GM20000 (cell line): ENCODE results near the gene SF3A2.

Source experiments
- DNase-seq: peaks from one replicate; pipeline ENCODE4 v3.0.0; 2012; ENCODE audit warnings: low spot score
- TF ChIP-seq, protein P1 (sequence below): IDR thresholded peaks from 2 replicates; pipeline ENCODE4 v1.5.1; 2012; ENCODE audit warnings: mild to moderate bottlenecking, control low read depth; ENCODE audit errors: extremely low read depth, missing control alignments

SF3A2 gene

DNA sequence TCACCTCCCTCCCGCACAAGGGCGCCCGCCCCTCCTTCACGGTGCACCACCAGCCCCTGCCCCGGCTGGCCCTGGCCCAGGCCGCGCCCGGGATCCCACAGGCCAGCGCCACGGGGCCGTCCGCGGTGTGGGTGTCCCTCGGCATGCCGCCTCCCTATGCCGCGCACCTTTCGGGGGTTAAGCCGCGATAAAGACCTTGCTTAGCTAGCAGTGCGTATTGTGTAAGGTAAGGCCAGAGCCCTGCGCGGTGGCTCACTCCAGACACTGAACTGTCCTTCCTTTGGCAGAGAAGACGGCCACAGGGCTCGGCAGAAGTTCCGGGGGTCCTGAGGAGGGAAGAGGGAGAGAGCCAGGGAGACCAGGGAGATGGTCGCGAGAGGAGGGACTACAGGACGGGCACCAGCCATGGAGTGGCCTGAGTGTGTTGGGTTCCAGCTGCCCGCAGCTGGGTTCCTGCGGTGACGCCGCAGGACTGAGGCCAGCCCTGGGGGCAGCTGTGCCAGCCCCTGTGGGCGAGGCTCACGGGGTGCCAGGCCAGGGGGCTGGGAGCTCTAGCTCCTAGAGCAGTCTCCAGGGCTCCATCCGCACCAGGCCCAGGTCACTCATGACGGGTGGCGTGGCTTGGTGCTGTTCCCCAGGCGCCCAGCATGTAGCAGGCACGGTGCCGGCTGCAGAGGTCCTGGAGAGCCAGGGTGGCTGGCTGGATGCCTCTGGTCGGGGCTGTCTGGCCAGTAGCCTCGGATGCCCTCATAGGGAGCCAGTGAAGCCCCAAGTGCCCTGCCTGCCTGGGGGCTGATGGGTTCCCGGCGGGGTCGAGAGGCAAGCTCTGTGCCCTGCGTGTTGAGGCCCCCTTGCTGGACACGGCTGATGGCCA lies 8.2 kb upstream of the SF3A2 start:
- DNase-seq = no peak
- TF ChIP-seq, protein P1, sequence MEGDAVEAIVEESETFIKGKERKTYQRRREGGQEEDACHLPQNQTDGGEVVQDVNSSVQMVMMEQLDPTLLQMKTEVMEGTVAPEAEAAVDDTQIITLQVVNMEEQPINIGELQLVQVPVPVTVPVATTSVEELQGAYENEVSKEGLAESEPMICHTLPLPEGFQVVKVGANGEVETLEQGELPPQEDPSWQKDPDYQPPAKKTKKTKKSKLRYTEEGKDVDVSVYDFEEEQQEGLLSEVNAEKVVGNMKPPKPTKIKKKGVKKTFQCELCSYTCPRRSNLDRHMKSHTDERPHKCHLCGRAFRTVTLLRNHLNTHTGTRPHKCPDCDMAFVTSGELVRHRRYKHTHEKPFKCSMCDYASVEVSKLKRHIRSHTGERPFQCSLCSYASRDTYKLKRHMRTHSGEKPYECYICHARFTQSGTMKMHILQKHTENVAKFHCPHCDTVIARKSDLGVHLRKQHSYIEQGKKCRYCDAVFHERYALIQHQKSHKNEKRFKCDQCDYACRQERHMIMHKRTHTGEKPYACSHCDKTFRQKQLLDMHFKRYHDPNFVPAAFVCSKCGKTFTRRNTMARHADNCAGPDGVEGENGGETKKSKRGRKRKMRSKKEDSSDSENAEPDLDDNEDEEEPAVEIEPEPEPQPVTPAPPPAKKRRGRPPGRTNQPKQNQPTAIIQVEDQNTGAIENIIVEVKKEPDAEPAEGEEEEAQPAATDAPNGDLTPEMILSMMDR = no peak

DNA sequence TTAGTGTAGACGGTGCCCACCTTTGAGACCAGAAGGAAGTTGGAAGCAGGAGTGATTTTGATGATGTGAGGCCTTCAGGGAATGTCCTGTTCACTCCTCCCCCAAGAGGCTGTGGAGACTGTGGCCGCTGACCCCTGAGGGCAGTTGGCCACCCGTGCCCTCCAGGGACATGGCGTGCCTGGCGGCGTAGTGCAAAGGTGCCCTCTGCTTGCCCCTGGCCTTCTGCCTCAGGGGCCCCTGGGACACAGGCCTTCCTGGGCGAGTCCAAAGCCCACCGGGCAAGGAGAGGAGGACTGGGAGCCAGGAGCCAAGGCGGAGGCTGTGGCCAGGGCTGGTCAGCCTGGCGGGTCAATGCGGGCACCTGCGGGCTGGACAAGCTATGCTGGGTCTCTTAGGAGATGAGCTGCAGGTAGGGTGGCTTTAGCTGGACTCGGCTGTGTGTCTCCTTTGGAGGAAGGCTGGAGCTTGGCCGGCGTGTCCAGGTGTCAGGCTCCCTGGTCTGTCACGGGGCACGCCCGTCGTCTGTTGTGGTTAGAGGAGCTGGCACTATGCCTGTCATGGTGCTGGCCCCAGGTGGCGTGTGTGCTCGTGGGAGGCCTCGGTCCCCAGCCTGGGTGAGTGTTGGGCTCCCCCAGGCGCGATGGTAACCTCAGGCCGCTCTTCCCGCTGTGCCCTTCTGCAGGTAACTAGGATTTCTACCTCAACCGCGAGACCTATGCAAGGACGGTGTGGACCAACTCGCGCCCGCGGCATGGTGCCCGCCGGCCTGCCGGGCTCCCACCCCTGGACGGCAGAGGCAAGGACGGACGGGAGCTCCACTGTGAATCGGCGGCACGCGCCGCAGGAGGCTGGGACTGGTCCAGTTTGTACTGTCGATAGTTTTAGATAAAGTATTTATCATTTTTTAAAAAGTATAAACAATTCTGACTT lies 7.3 kb upstream of the SF3A2 start:
- TF ChIP-seq, protein P1 = no peak
- no peak for DNase-seq

DNA sequence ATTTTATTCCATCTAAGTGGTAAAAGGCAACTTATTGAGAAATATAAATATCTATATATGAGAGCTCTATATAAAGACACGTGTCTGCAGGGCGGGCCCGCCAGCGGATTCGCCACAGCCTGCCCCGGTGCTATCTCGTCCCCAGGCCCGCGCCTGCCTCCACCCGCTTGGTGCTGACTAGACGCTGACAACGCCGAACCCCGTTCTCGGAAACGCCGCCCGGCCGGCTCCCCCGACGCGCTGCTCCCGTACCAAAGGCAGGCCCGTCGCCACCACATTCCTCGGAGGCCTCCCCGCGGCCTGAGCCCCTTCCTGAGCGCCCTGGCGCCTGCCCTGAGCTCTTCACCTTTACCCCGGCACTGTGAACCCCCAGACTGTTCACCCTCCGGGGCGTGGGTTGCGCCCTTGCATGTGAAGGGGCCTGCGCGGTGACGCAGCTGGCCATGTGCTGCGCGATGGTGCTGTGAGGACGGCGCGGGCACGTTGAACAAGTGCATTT lies 6.5 kb upstream of the SF3A2 start:
- TF ChIP-seq, protein P1 = no peak
- no peak for DNase-seq

DNA sequence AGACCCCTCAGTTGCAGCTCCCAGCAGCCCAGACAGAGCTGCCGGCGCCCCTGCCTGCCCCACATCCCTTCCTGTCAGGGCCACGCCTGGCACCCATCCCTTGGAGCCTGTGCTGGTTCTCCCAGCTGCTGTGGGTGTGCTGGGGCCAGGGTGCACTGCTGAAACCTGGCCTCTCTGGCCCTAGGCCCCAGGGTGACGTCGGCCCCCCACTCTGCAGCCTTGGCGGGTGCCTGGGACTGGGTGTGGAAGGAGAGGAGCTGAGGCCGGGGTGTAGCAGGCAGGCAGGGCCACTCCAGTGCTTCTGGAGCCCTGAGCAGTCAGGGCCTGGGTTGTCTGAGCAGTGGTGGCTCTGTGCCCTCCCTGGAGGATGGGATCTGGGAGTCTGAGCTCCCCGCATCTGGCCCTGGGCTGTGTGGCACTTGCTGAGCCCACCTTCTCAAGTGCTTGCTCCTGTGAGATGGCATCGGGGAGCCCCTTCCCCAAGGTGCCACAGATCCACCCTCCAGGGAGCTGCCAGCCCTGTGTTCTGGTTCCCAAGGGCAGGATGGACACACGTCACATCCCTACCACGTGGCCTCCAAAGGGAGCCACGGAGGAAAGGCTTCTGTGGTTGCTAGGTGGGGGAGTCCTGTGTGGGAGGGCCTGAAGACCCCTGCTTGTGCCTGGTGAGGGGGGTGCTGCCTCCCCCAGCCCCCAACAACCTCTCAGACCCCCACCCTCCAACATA lies 5.7 kb upstream of the SF3A2 start:
- TF ChIP-seq, protein P1 = no peak
- DNase-seq = no peak

DNA sequence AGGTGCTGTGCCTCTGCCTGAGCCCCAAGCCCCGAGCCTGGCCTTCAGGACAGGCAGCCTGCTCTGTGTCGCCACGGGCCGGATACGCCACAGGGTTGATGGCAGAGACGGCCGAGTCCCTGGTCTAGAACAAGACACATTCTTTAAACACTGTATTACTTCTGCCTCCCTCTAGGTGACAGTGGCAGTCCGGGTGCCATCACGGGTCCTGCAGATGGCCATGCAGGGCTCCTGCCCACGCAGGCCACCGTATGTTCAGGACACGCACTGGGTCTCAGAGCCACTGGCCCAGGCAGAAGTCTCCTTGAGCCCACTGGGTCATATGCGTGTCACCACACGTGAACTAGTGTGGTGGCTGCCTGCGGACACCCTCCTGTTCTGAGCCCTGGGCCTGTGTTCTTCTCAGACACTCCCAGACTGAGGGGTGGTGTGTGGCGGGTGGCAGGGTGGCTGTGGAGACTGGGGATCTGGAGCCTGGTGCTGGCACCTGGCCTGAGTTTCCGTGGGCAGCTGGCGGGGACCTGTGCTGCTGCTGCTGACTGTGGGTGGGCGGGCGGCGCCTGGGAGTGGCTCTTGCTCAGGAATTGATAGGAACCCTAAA lies 4.9 kb upstream of the SF3A2 start:
- DNase-seq = no peak
- TF ChIP-seq, protein P1 = no peak

DNA sequence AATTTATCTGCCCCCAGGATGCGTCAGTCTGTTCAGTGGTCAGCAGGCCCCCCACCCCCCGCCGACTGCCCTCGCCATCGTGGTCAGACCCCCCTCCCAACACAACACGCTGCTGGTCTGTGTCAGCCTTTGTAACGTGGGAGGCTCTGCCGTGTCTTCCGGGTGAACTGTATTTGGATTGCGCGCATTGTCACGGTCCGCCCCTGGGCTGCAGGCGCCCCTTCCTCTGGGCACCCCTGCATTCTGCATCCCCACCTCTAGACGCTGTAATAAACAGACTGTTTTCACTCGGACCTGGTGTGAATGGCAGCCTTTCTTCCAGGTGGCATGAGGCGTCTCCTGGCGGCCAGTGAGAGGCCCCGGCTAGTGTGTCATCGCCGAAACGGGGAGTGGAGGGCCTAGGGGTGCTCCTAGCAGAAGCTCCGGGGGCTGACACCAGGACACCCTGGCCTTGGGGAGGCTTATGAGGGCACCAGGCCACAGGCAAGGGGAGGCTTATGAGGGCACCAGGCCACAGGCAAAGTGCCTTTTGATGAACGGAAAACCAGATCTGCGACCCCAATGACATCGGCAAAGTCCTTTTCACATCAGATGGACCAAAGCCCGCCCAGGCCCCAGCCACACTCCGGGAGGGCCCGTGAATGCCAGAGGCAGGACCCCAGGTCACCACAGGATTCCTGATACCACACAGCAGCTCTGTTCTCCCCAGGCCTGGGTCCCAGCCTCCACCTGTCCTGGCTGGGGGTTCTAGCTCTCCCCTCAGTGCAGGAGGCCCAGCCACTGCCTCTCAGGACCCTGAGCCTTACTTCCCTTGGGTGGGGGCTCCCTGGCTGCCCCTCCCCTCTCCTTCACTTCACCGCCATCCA lies 4.1 kb upstream of the SF3A2 start:
- no peak for DNase-seq
- TF ChIP-seq, protein P1 = no peak
